Bone marrow (tissue), 2 donors: ENCODE data around the gene BAD.

ENCODE experiments used
- DNase-seq, 2 donors: peaks; one replicate each; lab custom pipeline; 2025; lab: John Stamatoyannopoulos, UW

BAD gene

GRCh38 chr11:64275841-64276240, 8.6 kb downstream of the BAD start:
- no peak for DNase-seq

GRCh38 chr11:64275031-64275800, 9.2 kb downstream of the BAD start:
- no peak for DNase-seq

- DNase-seq: peak; percentile 95 to 97
Measured at GRCh38 chr11:64269540-64270220, 14.8 kb downstream of the BAD start.

GRCh38 chr11:64268893-64269539, 15.4 kb downstream of the BAD start:
- DNase-seq: peak in 1 of 2 donors; percentile 79

DNA sequence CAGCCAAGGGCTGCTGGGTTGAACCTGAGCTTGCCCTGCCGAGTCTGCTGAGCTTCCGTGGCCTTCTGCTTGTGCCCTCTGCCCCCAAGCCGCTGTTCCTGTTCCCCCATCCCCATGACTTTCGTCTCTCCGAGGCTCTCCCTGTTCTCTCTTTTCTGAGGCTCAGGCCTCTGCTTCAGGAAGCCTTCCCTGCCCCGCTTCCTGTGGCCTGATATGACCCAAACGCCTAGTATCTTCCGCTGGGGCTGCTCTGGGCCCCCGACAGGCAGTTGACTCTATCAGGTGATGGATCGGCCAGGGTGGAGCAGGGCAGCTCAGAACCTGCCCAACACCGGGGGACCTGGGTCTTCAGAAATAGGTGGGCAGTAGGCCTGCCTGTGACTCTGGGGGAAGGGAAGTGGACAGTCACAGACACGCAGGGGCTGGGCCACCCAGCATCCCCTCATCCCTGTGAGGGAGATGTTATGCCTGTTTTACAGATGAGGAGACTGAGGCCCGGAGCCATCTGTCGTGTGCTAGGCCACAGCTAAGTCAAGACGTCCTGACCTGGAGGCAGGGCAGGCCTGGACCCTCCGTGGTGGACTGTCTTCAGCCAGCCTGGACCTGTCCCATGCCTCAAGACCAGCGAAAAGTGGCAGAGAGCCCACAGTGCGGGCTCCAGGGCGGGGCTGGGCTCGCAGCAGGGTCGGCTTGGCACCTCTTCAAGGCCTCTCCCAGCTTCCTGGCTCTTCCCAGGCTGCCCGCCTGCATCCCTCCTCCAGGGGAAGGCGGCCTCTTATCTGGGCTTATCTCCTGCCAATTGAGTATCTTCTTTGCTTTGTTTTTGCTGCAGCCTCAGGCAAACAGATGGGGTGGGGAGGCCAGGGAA, 16.2 kb downstream of the BAD start:
- DNase-seq: no peak

DNA sequence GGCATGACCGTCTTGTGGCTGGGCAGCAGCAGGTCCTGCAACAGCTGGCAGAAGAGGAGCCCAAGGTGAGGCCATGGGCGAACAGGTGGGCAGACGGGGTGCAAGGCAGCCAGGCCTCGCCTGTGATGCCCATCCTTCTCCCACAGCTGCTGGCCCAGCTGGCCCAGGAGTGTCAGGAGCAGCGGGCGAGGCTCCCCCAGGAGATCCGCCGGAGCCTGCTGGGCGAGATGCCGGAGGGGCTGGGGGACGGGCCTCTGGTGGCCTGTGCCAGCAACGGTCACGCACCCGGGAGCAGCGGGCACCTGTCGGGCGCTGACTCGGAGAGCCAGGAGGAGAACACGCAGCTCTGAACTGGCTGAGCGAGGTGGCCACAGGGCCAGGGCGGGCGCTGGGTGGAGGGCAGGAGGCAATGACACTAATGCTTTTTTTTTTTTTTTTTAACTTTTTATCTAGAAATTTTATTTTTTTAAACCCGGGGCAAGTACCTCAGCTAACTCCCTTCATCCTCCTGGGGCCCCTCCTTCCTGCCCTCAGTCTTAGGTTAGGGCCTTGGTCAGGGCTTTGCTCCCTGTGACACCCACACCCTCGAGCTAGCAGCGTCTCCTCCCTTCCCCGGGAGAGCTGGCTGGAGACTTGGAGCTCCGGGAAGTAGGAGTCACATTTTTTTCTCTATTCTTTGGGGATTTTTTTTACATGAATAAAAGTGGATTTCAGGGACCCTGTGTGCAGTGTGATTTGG, 17.1 kb downstream of the BAD start:
- no peak for DNase-seq

DNA sequence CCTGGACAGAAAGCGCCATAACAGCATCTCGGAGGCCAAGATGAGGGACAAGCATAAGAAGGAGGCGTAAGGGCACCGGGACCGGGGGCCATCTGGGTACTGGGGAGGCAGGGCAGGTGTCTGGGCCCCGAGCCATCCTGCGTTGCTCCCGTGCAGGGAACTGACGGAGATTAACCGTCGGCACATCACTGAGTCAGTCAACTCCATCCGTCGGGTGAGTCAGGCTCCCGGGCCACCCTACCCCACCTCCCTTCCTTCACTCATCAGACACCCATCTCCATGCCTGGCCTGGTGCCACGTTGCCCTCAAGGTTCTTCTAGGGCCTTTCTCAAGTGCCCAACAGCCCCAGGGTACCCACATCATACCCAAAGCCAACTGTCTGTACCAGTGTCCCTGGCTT, 18.1 kb downstream of the BAD start:
- no peak for DNase-seq

DNA sequence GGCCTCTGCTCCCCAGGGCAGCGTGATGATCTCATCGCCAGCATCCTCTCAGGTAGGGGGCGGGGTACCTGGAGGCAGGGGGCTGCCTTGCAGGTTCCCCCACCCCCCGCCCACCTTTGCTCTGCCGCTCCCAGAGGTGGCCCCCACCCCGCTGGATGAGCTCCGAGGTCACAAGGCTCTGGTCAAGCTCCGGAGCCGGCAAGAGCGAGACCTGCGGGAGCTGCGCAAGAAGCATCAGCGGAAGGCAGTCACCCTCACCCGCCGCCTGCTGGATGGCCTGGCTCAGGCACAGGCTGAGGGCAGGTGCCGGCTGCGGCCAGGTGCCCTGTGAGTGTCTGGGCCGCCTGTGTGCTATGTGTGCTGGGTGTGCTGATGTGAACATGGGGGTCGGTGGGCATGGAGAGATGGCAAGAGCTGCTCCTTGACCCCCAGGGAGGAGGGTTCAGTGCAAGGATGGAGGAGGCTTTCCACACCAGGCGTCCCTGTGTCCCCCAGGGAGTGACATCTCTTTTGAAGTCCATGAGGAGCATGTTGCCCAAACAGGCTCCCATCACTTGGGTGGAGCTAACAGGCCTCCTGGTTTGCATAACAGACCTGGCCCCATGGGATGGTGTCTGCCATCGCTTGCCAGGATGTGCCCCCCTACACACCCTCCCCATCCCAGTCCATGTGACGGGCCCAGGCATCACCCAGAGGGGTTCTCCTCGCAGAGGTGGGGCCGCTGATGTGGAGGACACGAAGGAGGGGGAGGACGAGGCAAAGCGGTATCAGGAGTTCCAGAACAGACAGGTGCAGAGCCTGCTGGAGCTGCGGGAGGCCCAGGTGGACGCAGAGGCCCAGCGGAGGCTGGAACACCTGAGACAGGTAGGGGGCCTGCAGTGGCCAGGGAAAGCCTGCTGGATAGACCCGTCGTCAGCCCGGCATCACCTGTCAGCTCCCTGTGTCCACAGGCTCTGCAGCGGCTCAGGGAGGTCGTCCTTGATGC, 19.0 kb downstream of the BAD start:
- DNase-seq: no peak

- no peak for DNase-seq
Measured at GRCh38 chr11:64264371-64264852, 20.1 kb downstream of the BAD start.

DNA sequence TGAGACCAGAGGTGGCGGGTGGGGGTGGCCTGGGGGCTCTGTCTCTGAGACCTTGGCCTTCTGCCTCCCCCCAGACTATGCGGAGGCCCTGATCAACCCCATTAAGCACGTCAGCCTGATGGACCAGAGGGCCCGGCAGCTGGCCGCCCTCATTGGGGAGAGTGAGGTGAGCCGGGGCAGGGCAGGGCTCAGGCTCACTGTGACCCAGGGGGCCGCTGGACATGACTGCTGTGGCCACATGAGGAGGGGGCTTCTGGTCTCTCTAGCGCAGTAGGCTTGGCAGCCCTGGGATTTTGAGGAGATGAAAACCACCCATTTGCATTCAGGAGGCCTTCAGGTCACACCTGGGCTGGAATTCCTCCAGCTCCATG, 20.5 kb downstream of the BAD start:
- DNase-seq: no peak

DNA sequence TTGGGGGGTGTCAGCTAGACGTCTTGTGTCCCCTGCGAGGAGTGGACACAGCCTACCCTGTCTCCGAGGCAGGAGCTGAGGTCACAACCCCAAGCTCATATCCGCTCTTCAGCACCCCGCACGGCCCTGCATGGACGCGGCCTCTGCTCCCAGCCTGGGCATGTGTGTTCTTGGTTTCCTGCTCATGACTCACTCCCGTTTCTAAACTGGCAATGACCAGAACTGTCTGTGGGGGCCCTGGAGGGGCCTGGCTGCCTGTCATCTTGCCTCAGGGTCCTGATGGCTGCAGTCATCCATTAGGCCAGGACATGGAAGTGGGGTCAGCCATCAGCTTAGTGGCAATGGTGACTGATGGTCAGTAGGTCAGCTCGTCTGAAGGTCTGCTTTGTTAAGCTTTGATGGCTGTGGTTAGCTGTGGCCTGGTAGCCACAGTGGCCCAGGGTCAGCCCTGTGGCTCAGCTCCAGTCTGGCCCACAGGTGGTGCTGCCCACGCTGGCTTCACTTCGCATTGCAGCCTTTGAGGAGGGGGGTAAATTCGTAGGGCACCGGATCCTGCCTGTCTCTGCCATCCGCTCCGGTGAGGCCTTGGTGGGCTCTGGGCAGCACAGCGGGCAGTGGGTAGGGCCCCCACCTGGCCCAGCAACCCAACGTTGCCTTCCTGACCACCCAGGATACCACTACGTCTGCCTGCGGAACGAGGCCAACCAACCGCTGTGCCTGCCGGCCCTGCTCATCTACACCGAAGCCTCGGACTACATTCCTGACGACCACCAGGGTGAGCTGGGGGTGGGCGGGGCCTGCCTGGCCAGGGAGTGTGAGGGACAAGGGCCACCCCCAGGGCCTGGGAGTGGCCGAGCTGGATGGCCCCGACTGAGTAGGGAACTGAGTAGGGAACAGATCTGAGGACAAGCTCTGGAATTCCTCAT, 21.2 kb downstream of the BAD start:
- DNase-seq: no peak

GRCh38 chr11:64262271-64263002, 22.0 kb downstream of the BAD start:
- no peak for DNase-seq

GRCh38 chr11:64261556-64262080, 22.8 kb downstream of the BAD start:
- DNase-seq: no peak

- no peak for DNase-seq
Measured at GRCh38 chr11:64260147-64260708, 24.2 kb downstream of the BAD start.

GRCh38 chr11:64259533-64260067, 24.9 kb downstream of the BAD start:
- no peak for DNase-seq

DNA sequence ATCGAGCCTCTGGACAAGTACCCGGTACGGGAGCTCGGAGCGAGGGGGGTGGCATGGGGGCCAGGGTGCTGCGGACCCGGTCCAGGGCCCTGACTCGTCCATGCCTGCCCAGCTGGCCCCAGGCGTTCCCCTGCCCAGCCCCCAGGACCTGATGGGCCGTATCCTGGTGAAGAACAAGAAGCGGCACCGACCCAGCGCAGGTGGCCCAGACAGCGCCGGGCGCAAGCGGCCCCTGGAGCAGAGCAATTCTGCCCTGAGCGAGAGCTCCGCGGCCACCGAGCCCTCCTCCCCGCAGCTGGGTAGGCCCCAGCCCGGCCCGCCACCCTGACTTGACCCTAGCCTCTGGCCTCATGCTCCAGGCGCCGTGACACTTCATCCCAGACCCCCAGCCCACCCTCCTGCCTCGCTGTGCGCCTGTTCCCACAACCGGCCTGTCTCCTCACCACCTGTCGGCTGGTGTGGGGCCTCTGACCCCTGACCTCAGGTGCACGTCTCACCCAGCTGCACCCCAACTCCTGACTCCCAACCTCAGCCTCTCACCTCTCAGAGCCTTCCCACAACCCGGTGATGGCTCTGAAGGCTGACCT, 25.4 kb downstream of the BAD start:
- no peak for DNase-seq

DNA sequence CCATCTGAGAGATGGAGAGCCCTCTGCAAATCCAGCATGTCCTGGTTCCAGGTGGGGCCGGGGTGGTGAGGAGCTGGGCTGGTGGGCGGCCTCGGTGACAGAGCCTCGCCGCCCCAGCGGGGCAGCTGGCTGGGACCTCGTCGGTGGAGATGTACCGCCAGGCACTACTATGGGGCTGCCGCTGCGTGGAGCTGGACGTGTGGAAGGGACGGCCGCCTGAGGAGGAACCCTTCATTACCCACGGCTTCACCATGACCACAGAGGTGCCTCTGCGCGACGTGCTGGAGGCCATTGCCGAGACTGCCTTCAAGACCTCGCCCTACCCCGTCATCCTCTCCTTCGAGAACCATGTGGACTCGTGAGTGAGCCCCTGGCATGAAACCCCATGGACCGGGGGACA, 26.1 kb downstream of the BAD start:
- no peak for DNase-seq
